GM19372 (cell line): ENCODE data around the gene SHOC2.

ENCODE experiments used
- ATAC-seq: cut with Tn5 transposase; IDR thresholded peaks from one replicate; pipeline ENCODE4 v1.9.1; 2021; ENCODE audit warnings: mild to moderate bottlenecking, low read depth, moderate library complexity; ENCODE audit not compliant: unreplicated experiment

SHOC2 gene

DNA sequence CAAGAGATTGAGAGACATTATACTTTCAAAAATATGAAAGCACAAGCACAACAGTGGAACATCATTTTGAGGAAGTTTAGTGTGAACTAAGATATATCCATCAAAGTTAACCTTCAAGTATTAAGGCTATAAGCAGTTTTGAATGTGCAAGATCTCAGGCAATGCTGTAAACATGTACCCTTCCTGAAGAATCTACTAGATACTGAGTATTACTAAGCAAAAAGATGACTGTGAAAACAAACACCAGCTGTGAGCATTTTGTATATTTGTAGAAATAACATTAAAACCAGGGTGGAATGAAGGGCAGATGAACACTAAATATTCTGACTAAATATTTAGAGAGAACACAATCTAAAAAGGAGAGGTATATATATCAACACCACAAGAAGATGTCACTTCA, 116.1 kb downstream of the SHOC2 start:
- ATAC-seq = no peak

DNA sequence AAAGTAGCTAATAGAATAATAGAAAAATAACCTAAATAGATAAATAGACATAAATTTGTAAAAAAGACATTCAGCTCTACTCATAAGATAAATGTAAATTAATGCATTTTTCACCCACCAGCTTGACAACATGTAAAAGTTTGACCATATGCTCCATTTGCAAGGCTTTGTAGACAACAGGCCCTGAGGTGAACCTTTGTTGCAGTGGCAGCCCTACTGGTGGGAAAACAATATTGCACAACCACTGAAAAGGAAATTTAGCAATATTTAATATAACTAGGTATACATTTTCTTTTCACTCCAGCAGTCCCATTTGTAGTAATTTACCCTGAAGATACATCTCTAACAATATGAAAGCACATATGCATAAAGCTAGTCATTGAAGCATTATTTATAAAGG, 118.5 kb downstream of the SHOC2 start:
- ATAC-seq = no peak

DNA sequence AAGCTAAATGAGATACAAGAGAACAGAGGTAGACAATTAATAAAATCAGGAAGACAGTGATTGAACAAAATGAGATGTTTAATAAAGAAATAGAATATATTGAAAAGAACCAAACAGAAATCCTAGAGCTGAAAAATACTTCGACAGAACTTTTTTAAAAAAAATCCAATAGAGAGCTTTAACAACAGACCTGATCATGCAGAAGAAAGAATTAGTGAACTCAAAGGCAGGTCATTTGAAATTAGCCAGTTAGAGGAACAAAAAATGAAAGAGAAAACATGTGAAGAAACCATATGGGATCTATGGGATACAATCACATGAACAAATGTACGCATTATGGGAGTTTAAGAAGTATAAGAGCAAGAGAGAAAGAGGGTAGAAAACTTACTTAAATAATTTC, 120.1 kb downstream of the SHOC2 start:
- ATAC-seq = no peak

DNA sequence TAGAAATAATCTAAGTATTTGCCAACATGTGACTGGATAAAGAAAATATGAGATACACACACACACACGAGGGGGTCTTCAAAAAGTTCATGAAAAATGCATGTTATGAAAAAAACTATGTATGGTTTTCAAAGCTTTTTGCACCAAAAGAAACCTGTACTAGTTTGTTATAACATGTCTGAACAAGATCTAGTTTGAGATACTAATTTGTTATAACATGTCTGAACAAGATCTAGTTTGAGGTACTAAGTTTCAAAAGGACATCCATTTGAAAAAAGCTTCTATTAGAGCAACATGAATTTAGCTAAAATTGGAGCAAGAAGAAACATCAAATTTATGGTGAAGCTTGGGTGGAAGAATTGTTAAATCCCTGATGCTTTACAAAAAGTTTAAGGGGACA, 137.6 kb downstream of the SHOC2 start:
- no peak for ATAC-seq
